ENCODE data around the gene DEF6.
"Not testable (repeated sequence)": the region's sequence is repeated elsewhere in the genome, so short reads cannot be mapped to it uniquely, and the experiment has no call there.

The DEF6 gene

GRCh38 chr6:35312076-35312800, 14.6 kb downstream of the DEF6 start:
- DNase-seq, result no peak

- DNase-seq, result no peak
Measured at GRCh38 chr6:35312807-35313206, 15.2 kb downstream of the DEF6 start.

- no peak for DNase-seq
Measured at GRCh38 chr6:35317483-35318195, 20.0 kb downstream of the DEF6 start.

- peak; percentile 68 for DNase-seq
Measured at GRCh38 chr6:35318196-35319171, 20.9 kb downstream of the DEF6 start.

DNA sequence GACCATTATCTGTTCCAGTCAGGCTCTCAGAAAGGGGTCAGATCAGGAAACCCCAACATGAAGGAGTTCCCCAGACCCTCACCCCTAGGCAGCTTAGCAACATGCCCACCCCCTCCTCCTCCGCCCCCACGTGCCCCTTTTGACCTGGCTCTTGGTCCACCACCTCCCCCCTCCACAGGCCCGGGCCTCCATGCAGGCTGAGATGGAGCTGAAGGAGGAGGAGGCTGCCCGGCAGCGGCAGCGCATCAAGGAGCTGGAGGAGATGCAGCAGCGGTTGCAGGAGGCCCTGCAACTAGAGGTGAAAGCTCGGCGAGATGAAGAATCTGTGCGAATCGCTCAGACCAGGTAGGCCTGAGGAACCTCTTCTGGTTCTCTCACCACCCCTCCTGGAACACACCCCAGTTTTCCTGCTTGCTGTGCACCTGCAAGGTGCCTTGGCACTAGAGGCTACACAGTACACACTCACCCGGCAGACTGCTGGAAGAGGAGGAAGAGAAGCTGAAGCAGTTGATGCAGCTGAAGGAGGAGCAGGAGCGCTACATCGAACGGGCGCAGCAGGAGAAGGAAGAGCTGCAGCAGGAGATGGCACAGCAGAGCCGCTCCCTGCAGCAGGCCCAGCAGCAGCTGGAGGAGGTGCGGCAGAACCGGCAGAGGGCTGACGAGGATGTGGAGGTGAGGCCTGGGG, 21.9 kb downstream of the DEF6 start:
- no peak for DNase-seq

DNA sequence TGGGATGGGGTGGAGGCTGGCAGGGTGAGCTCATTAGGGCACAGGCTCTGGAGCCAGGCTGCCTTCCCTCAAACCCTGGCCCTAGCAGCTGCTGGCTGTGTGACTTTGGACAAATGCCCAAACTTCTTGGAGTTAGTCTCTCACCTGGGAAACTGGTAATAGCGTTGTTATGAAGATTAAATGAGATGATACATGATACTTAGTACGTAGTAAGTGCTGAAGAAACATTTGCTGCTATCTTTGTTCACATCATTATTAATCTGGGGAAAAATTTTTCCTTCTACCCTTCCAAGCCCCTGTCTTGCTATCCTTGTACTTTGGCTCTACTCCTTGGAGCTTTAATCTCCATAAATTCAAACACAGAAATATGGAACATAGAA, 22.4 kb downstream of the DEF6 start:
- DNase-seq, result no peak

- no peak for DNase-seq
Measured at GRCh38 chr6:35321091-35321490, 23.5 kb downstream of the DEF6 start.

DNA sequence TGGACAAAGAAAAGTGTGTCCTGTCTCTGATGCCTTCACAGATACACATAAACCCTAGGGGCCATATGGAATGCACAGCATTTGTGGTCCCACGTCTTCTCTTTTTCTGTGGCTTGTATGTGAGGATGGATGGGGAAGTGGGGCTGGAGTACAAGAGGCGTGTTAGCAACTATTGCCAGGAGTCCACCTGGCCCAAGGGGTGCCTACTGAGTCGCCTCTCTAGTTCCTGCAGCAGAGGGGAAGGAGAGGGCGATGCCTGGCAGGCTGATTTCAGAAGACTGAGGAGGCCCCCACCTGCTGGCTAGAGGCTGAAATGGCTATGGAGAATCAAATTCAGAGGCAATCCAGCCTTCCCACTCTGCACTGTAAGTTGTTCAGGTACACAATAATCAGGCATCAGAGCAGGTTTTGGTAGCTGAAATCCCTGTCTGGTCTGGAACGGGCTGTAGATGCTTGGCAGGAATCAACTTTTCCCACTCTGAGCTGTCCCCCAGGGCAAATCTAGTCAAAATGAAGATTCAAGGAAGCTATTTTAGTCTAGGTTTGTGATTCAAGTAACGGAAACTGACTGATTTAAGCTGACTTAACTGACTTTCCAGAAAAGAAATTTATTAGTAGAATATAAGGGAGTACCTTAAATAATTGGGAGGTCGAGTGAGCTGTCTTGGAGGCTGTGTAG, 29.9 kb downstream of the DEF6 start:
- DNase-seq, result peak; percentile 14

DNA sequence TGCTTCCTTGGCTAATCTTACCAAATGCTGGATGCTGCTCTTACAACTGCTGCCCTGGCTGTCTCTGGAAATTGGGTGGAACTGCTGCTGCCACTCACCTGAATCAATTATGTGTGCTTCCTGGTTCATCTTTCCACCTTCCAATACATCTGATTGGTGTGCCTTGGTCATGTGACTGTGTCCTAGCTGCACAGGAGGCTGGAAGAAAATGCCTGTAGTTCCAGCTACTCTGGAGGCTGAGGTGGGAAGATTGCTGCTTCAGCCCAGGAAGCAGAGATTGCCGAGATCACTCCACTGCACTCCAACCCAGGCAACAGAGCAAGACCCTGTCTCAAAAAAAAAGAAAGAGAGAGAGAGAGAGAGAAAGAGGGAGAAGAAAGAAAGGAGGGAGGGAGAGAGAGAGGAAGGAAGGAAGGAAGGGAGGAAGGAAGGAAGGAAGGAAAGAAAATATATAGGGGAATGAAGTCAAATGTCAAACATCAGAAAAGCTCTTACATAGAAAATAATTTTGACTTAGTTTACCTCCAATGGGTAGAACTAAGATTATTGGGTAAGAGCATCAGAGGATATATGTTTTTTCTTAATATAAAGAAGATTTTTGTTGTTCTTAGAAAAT, 30.6 kb downstream of the DEF6 start:
- no peak for DNase-seq

GRCh38 chr6:35328965-35329364, 31.3 kb downstream of the DEF6 start:
- not testable (repeated sequence) for DNase-seq

DNA sequence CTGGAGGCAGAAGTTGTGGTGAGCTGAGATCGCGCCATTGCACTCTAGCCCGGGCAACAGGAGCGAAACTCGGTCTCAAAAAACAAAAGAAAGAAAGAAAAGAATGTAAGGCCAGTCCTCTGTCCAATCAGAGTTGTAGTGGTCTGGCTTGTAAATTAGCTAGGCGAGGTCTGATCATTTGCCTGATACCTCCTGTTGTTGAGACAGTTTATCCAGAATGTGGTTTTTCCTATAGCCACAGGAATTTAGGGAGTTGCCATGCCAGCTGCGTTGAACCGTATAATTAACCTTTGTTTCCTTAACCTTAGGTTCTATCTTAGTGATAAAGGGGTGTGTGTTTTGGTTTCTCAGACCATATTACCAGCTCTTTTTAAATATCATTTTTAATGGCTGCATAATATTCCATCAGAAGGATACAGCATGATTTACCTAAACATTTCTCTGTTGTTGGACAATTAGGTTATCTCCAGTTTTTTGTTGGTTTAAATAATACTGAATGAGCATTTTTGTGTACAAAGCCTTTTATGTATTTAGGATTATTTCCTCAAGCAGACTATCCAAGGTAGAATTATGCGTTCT, 33.0 kb downstream of the DEF6 start:
- no peak for DNase-seq

DNA sequence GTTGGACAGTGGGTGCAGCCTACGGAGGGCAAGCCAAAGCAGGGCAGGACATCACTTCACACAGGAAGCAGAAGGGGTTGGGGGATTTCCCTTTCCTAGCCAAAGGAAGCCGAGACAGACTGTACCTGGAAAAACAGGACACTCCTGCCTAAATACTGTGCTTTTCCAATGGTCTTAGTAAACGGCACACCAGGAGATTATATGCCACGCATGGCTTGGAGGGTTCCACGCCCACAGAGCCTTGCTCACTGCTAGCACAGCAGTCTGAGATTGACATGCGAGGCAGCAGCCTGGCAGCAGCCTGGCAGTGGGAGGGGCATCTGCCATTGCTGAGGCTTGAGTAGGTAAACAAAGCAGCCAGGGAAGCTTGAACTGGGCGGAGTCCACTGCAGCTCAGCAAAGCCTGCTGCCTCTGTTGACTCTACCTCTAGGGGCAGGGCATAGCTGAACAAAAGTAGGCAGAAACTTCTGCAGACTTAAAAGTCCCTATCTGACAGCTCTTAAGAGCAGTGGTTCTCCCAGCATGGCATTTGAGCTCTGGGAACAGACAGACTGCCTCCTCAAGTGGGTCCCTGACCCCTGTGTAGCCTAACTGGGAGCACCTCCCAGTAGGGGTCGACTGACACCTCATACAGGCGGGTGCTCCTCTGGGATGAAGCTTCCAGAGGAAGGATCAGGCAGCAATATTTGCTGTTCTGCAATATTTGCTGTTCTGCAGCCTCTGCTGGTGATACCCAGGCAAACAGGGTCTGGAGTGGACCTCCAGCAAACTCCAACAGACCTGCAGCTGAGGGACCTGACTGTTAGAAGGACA, 34.7 kb downstream of the DEF6 start:
- peak; percentile 40 for DNase-seq

DNA sequence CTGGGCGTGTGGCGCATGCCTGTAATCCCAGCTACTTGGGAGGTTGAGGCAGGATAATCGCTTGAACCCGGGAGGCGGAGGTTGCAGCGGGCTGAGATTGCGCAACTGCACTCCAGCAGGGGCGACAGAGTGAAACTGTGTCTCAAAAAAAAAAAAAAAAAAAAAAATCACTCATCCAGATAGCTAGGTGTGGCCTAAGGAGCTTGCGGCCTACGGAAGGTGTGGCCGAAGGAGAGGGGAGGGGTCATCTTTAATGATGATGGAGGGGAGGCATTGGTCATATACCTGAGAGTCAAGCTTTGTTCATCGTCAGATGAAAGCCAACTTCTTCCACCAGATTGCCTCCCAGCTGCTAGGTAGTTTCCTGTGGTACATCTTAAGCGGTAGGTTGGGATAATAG, 43.9 kb downstream of the DEF6 start:
- no peak for DNase-seq

DNA sequence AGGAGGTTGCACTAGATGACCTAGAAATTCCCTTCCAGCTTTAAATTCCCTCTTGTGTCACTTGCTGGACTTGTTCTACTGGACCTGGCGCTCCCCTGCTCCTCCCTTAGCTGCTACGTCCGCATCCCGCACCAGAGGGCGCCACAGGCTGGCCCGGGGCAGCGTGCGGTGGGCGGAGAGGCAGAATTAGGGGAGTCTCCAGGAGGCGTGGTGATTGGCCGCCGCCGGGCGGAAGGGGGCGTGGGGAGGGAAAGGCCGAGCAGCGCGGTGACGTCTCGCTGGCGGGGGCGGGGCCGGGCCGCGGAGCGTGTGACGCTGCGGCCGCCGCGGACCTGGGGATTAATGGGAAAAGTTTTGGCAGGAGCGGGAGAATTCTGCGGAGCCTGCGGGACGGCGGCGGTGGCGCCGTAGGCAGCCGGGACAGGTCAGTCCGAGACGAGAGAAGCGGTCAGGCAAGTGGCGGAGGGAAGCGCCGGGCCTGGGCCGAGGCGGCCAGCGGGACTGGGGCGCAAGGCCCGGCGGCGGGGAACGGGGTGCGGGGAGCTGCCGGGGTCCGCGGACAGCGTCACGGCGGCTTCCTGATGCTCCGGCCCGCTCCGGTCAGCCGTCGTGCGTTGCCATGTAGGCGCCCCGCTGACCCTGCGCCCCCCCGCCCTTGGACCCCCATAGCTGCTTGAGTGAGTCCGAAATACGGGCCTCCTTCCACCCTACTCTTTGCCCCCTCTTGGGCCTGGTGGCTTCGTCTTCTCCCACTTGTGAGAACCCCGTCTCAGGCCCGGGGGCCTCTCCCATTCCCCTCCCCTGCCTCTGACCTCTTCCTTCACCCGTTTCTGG, 44.9 kb downstream of the DEF6 start, which contains the start of gene PPARD:
TSS of gene PPARD (plus strand) at position 301 of the 834 bp plus-strand sequence. CDS start 68,530 bp downstream, outside the sequence.
- DNase-seq, result peak; percentile 84

DNA sequence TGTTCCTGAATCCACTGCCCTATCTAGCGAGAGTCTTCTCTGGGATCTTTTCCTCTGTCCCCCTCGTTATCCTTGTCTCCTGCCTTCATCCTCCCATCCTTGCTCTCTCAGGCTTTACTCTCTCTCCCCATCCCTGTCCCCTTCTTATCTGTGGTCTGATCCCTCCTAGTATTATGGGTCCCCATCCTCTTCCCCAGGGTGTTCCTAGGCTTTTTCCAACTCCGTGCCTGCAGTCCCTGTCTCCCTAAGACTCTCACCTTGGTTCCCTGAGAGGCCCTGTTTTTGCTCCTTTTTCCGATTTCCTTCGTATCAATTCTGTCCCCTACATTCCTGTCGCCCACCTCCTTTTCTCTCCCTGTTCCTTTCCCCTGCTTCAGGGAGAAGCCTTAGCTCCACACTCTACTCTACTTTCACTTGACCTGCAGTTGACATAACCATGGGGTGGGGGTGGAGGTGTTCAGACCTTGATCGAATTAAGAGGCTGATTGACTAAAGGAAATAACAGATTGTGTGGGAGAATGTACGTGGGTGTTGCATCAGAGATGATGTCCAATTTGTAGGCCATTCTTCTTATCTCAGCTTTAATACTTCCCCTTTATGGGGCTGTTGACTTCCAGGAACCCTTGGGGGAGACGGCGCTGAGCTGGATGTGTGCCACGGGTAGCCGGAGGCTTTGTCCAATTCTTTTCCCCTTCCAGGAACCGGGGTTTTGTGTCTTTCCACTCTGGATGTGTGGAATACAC, 45.6 kb downstream of the DEF6 start:
- no peak for DNase-seq

DNA sequence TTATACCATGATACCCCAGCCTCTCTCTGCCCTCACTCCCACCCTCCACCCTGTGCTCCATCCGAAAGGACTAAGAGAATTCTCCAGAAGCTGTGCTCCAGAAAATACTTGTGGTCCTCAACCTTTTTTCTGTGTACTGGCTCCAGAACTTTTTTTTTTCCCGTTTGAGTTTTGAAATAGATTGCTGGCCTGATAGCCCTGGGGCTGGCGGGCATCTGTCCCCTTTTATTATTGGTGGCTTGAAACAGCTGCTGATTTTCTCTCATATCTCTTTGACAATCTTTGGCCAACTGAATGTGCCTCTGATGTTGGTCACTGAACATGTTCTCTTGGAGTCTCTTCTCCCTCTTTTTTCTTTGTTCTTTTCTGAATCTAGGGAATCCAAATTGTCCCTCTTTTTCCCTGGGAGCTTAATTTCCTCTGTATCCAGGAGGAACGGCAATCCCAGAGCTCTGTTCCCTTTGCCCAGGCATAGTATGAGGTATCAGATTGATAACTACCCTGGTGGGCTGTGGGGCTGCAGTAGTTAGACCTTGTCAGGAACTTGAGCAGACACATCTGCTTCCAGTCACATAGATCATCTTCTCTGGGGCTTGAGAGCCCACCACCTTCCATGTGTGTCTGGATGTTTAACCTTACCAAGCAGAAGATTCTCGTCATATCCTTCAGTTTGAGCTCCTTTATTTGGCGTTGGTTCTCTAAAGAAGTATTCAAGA, 46.4 kb downstream of the DEF6 start:
- no peak for DNase-seq

DNA sequence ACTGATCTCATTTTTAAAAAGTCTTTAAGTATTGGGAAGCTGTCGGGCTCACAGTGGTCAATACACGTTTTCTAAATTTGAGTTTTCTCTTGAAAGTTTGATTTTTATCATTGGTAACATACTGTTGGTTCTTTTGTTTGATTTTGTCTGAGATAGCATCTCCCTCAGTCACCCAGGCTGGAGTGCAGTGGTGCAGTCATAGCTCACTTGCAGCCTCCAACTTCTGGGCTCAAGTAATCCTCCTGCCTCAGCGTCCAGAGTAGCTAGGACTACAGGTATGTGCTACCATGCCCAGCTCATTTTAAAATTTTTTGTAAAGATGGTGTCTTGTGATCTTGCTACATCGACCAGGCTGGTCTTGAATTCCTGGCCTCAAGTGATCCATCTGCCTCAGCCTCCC, 53.8 kb downstream of the DEF6 start:
- no peak for DNase-seq

DNA sequence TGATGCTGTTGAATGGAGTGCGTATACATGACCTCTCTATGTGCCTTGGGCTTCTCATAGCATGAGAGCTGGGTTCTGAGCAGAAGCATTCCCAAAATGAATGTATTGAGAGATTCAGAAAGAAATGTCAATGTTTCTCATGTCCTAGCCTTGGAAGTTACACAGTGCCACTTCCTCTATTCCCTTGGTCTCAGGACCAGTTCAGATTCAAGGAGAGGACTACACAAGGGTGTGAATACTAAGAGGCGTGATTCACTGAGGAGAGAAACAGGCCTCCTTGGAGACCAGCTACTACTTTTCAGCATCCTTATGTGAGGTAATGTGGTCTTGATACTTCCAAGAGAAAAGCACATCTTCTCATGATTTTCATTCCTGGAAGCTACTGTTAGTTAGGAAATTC, 55.1 kb downstream of the DEF6 start:
- DNase-seq, result no peak
